ENCODE results near the gene FSHR. TPM values are rescaled to one million over a fixed set of nuclear protein-coding genes. Genes with fewer than 3 reads are reported as not detected.

FSHR gene
- total and polyA plus RNA-seq, 2 of the 4 experiments (the other 2 are of a cell fraction) = not detected

- H3K9me3 ChIP-seq (ENCODE audit: control insufficient read depth, insufficient read depth, low read length) = no peaks in the 10 kb centered on the region
- H2AK5ac ChIP-seq (ENCODE audit: low read depth, low read length) = no peak overlapping the region
- no peaks in the 10 kb centered on the region for H3K79me1 ChIP-seq (ENCODE audit: low read depth in 1 of 2, low read length in 2 of 2)
- no peak overlapping the region for H3K9ac ChIP-seq (ENCODE audit: low read depth, low read length)
- H3K18ac ChIP-seq (ENCODE audit: low read depth, low read length) = no peak overlapping the region
- H3K36me3 ChIP-seq (ENCODE audit: control insufficient read depth, insufficient read depth, low read length) = no peaks in the 10 kb centered on the region
- 80% methylated on average over 2 of the region's 4 CpGs; no CpG with 5 or more reads in 1 of the 2 experiments for WGBS, 2 experiments (ENCODE audit: extremely low coverage in 2 of 2, insufficient read length in 1 of 2)
- H2BK15ac ChIP-seq (ENCODE audit: low read depth, low read length) = no peak overlapping the region
- H3K4me1 ChIP-seq (ENCODE audit: control insufficient read depth, insufficient read depth, low read length) = no peaks in the 10 kb centered on the region
- no peak overlapping the region for H3K4me3 ChIP-seq (ENCODE audit: insufficient read depth, low read depth, low read length)
- H3K27ac ChIP-seq (ENCODE audit: insufficient read depth, low read length) = no peak overlapping the region
- POLR2A ChIA-PET (ENCODE audit: unreplicated experiment) = no interaction called here
- no peak overlapping the region for H2AFZ ChIP-seq (replicated peaks; ENCODE audit: low read length, poor library complexity)
- H3K27me3 ChIP-seq (ENCODE audit: control insufficient read depth, insufficient read depth, low read length) = no peaks in the 10 kb centered on the region
- no TSS peak for BruUV-seq (replicated peaks)
- no peak overlapping the region for H3K4me2 ChIP-seq (ENCODE audit: low read depth, low read length)
- H4K5ac ChIP-seq (ENCODE audit: low read depth, low read length) = no peak overlapping the region
- H4K8ac ChIP-seq (ENCODE audit: low read depth in 2 of 2, low read length in 2 of 2) = no peak overlapping the region
- intact Hi-C loops (cut with micrococcal nuclease) = no loop called here
- CTCF ChIA-PET = no interaction called here
- TF ChIP-seq MAZ (IDR thresholded peaks at IDR 0.05; ENCODE audit: borderline replicate concordance, low read depth, low read length) (no peak), RCOR1 (IDR thresholded peaks at IDR 0.05; ENCODE audit: insufficient replicate concordance, low read length) (no peak), NFE2L2 (IDR thresholded peaks at IDR 0.05; ENCODE audit: low read depth, low read length) (no peak), BHLHE40 (IDR thresholded peaks at IDR 0.05; ENCODE audit: low read depth, low read length) (no peak), USF2 (IDR thresholded peaks at IDR 0.05; ENCODE audit: low read depth, low read length) (no peak), MXI1 (IDR thresholded peaks at IDR 0.05; ENCODE audit: borderline replicate concordance, low read depth, low read length) (no peak), POLR2A (IDR thresholded peaks at IDR 0.05; ENCODE audit: low read depth, low read length) (no peak), RFX5 (IDR thresholded peaks at IDR 0.05; ENCODE audit: low read depth, low read length) (no peak), RAD21 (IDR thresholded peaks at IDR 0.05; ENCODE audit: low read length) (no peak), ELK1 (IDR thresholded peaks at IDR 0.05; ENCODE audit: borderline replicate concordance, low read depth, low read length) (no peak), SMC3 (IDR thresholded peaks at IDR 0.05; ENCODE audit: low read depth, low read length) (no peak), CHD1 (IDR thresholded peaks at IDR 0.05; ENCODE audit: low read depth, low read length) (no peak), MAFK (IDR thresholded peaks at IDR 0.05; ENCODE audit: low read depth, low read length) (no peak), CEBPB (IDR thresholded peaks at IDR 0.05; ENCODE audit: low read depth, low read length) (no peak)
- H3K14ac ChIP-seq (replicated peaks; ENCODE audit: low read depth, low read length) = no peak overlapping the region
- H3K4ac ChIP-seq (ENCODE audit: low read depth, low read length) = no peak overlapping the region
- no peak overlapping the region for H2BK120ac ChIP-seq (ENCODE audit: low read depth, low read length)
- no peak overlapping the region for H3K56ac ChIP-seq (ENCODE audit: extremely low read depth, insufficient read depth, low read length)
- H2BK5ac ChIP-seq (ENCODE audit: low read depth, low read length, poor library complexity, severe bottlenecking) = no peak overlapping the region
- H4K20me1 ChIP-seq (ENCODE audit: insufficient read depth, low read length) = no peaks in the 10 kb centered on the region
- no peaks in the 10 kb centered on the region for H3K9me1 ChIP-seq (ENCODE audit: insufficient read depth, low read length)
- H3K23ac ChIP-seq (ENCODE audit: low read depth, low read length) = no peak overlapping the region
- no peak overlapping the region for H2BK20ac ChIP-seq (ENCODE audit: low read depth, low read length)
- DNase-seq (no peak), ATAC-seq (ENCODE audit: low read depth) (no peak)
- no peak overlapping the region for H4K91ac ChIP-seq (ENCODE audit: insufficient read depth, low read depth, low read length)
- in situ Hi-C loops (cut with MboI; ENCODE audit: low sequenced_read_pairs) = no loop called here
- dilution Hi-C loops (cut with HindIII; ENCODE audit: low sequenced_read_pairs, unreplicated experiment) = no loop called here
- no peak overlapping the region for H2AK9ac ChIP-seq (replicated peaks; ENCODE audit: low read depth, low read length, poor library complexity)
These were observed 127.6 kb downstream of the FSHR start for GRCh38 chr2:49026706-49027105.

Data from IMR-90 (cell line).